Thymus (tissue), 11 donors: ENCODE results near the gene SAP130. TPM values are rescaled to one million over a fixed set of nuclear protein-coding genes. Genes with fewer than 3 reads are reported as not detected.
"Not testable (repeated sequence)": the region's sequence is repeated elsewhere in the genome, so short reads cannot be mapped to it uniquely, and the experiment has no call there.

Experiments
- DNase-seq, 9 donors: peaks; one replicate each; pipeline ENCODE4 v3.0.0-alpha.2; 2013; ENCODE audit warnings: low spot score in 9 of 9, low read depth in 6 of 9, missing footprints in 1 of 9
- H3K27ac ChIP-seq, 2 donors: one replicate each; pipeline ENCODE4 v1.5.1; 2013; ENCODE audit warnings: control low read depth in 1 of 2, low read depth in 1 of 2, low read length in 1 of 2, mild to moderate bottlenecking in 1 of 2, moderate library complexity in 1 of 2
- H3K27me3 ChIP-seq, 2 donors: one replicate each; pipeline ENCODE4 v1.5.1; 2013; ENCODE audit warnings: low read length in 1 of 2; ENCODE audit not compliant: control insufficient read depth in 2 of 2, insufficient read depth in 1 of 2
- H3K36me3 ChIP-seq, 2 donors: one replicate each; pipeline ENCODE4 v1.5.1; 2013; ENCODE audit warnings: low read length in 1 of 2, mild to moderate bottlenecking in 1 of 2, moderate library complexity in 1 of 2; ENCODE audit not compliant: control insufficient read depth in 2 of 2, insufficient read depth in 2 of 2
- H3K4me1 ChIP-seq, 2 donors: one replicate each; pipeline ENCODE4 v1.5.1; 2013; ENCODE audit warnings: low read length in 2 of 2; ENCODE audit not compliant: control insufficient read depth in 2 of 2, insufficient read depth in 2 of 2
- H3K4me3 ChIP-seq, 2 donors: one replicate each; pipeline ENCODE4 v1.5.1; 2013; ENCODE audit warnings: low read length in 2 of 2, control low read depth in 1 of 2, mild to moderate bottlenecking in 1 of 2
- H3K9me3 ChIP-seq, 2 donors: one replicate each; pipeline ENCODE4 v1.5.1; 2013; ENCODE audit warnings: low read length in 1 of 2, mild to moderate bottlenecking in 1 of 2; ENCODE audit not compliant: control insufficient read depth in 2 of 2, insufficient read depth in 1 of 2
- WGBS: extraction: QIAGEN DNeasy Blood & Tissue Kit; methylation state at CpG from one replicate; pipeline ENCODE4 v1.1.7; 2013; 5-methylcytosine and 5-hydroxymethylcytosine counted together
- polyA plus RNA-seq: library from polyadenylated mRNA; stranded (reverse); fragments of 200-250 nt; gene quantifications from one replicate; pipeline ENCODE4 v1.2.3, GENCODE V29; 2013
- total RNA-seq: library from RNA; stranded (reverse); fragments of 120-200 nt; gene quantifications from one replicate; pipeline ENCODE4 v1.2.4, GENCODE V29; 2013
- donor health status: healthy.

SAP130 gene
- total and polyA plus RNA-seq, 2 donors = 4.5 to 9.3 TPM

DNA sequence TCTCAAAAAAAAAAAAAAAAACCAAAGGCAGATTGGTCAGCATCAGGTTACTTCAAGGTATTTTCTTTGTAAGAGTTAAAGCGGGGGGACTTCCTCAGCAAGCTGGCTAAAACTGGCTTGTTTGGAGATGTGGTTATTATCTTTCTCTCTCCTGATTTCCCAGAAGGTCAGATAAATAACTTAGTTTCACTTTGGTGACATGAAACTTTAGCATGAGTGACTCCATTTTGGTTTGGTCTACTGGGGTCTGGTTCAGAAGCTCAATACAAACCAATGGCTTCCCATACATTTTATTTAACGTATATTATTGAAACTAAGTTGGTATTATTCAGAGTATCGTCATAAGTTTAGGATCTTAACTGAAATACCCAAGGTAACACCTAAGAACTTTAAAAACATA is 100.5 kb downstream of the SAP130 start:
- H3K4me1 ChIP-seq = no peaks in the 10 kb centered on the region
- no peaks in the 10 kb centered on the region for H3K36me3 ChIP-seq
- DNase-seq = no peak
- WGBS = 97% methylated on average over 3 of the region's 3 CpGs
- H3K27ac ChIP-seq = no peak overlapping the region
- H3K27me3 ChIP-seq = no peaks in the 10 kb centered on the region
- no peaks in the 10 kb centered on the region for H3K9me3 ChIP-seq
- H3K4me3 ChIP-seq = no peak overlapping the region

DNA sequence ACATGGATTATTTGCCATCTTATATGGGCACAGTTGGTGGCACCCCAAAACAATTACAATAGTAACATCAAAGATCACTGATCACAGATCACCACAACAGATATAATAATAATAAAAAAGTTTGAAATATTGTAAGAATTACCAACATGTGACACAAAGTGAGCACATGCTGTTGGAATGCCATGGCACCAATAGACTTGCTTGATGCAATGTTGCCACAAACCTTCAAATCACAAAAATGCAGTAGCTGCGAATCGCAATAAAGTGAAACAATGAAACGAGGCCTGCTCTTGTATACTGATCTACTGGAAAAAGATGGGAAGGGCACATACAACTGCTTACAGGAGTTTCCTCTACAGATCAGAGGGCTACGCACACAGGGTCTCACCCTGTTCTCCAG is 109.9 kb downstream of the SAP130 start:
- H3K4me3 ChIP-seq = no peak overlapping the region
- H3K36me3 ChIP-seq = no peaks in the 10 kb centered on the region
- no peak overlapping the region for H3K27ac ChIP-seq
- H3K4me1 ChIP-seq = no peaks in the 10 kb centered on the region
- H3K27me3 ChIP-seq = no peaks in the 10 kb centered on the region
- 98% methylated on average over 4 of the region's 4 CpGs for WGBS
- H3K9me3 ChIP-seq = no peaks in the 10 kb centered on the region
- no peak for DNase-seq

DNA sequence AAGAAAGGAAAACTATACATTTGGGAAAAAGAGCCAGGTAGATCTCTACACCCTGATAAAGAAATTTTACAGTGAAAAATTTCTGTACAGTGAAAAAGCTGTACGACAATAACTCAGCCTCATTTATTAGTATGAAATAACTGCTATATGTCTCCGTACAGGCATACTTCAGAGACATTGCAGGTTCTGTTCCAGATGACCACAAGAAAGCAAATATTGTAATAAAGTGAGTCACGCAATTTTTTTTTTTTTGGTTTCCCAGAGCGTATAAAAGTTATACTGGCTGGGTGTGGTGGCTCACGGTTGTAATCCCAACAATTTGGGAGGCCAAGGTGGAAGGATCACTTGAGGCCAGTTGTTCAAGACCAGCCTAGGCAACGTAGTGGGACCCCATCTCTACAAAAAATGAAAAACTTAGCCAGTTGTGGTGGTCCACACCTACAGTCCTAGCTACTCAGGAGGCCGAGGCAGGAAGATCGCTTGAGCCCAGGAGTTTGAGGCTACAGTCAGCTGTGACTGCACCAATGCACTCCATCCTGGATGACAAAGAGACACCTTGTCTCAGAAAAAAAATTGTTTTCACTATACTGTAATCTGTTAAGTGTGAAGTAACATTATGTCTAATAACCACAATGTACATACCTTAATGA is 113.9 kb downstream of the SAP130 start:
- no peak overlapping the region for H3K27ac ChIP-seq
- no peaks in the 10 kb centered on the region for H3K4me1 ChIP-seq
- H3K4me3 ChIP-seq = no peak overlapping the region
- no peak for DNase-seq
- H3K9me3 ChIP-seq = no peaks in the 10 kb centered on the region
- no peaks in the 10 kb centered on the region for H3K27me3 ChIP-seq
- 94% methylated on average over 8 of the region's 8 CpGs for WGBS
- no peaks in the 10 kb centered on the region for H3K36me3 ChIP-seq

DNA sequence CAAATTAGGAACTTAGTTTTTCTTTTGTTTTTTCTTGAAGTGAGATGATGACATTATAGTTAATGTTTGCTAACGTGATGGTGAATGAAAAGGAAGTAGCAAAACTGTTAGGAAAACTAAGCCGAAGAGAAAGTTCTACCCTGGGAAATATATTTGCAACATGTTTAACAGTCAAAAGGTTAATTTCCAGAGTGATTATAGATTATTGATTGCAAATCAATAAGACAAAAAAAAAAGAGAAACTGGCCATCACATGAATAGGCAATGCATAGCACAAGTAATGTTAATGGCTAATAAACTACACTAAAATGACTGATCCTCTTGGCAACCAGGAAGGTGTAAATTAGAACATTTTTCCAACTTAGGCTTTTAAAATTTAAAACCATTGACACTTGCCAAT is 116.1 kb downstream of the SAP130 start:
- no peaks in the 10 kb centered on the region for H3K36me3 ChIP-seq
- no peaks in the 10 kb centered on the region for H3K9me3 ChIP-seq
- H3K4me3 ChIP-seq = no peak overlapping the region
- H3K27ac ChIP-seq = no peak overlapping the region
- no peak for DNase-seq
- no peaks in the 10 kb centered on the region for H3K4me1 ChIP-seq
- no peaks in the 10 kb centered on the region for H3K27me3 ChIP-seq
- 67% methylated on average over 2 of the region's 2 CpGs for WGBS

DNA sequence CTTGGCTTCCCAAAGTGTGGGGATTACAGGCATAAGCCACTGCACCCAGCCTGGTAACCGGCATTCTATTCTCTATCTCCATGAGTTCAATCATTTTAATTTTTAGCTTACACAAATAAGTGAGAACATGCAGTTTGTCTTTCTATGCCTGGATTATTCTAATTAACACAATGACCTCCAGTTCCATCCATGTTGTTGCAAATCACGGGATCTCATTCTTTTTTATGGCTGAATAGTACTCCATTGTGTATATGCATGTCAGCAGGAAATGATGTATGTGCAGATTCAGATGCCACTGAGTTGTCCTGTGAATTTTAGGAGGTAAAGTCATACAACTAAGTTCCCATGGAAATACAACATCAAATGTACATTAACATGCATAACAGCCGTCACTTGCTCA is 117.4 kb downstream of the SAP130 start:
- 98% methylated on average over 3 of the region's 3 CpGs for WGBS
- DNase-seq = no peak
- no peak overlapping the region for H3K4me3 ChIP-seq
- H3K4me1 ChIP-seq = no peaks in the 10 kb centered on the region
- H3K36me3 ChIP-seq = no peaks in the 10 kb centered on the region
- H3K27ac ChIP-seq = no peak overlapping the region
- no peaks in the 10 kb centered on the region for H3K9me3 ChIP-seq
- H3K27me3 ChIP-seq = peaks cover 0 to 3% of the 10 kb centered on the region in 2 donors

DNA sequence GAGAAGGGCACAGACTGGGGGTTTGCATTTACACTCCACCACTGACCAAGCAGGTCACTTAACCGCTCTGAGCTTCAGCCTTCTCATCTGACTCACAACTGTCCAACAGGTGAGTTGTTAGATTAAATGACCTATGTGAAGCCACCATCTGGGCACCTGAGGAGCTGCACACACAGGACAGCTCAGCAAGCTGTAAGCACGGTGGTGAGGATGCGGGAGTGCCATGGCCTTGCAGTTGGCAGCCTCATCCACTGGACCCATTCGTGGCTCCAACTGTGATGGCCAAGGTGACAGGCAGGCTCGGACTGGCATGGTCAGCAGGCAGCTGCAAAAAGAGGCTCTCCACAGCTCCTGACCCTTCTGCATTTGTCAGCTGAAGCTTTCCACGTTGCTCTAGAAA is 118.8 kb downstream of the SAP130 start:
- Histone ChIP-seq H3K27ac (no peak overlapping the region), H3K4me1 (no peaks in the 10 kb centered on the region), H3K4me3 (no peak overlapping the region), H3K36me3 (no peaks in the 10 kb centered on the region), H3K27me3 (peaks cover 0 to 3% of the 10 kb centered on the region in 2 donors), H3K9me3 (no peaks in the 10 kb centered on the region)
- no peak for DNase-seq
- WGBS = 94% methylated on average over 6 of the region's 6 CpGs

DNA sequence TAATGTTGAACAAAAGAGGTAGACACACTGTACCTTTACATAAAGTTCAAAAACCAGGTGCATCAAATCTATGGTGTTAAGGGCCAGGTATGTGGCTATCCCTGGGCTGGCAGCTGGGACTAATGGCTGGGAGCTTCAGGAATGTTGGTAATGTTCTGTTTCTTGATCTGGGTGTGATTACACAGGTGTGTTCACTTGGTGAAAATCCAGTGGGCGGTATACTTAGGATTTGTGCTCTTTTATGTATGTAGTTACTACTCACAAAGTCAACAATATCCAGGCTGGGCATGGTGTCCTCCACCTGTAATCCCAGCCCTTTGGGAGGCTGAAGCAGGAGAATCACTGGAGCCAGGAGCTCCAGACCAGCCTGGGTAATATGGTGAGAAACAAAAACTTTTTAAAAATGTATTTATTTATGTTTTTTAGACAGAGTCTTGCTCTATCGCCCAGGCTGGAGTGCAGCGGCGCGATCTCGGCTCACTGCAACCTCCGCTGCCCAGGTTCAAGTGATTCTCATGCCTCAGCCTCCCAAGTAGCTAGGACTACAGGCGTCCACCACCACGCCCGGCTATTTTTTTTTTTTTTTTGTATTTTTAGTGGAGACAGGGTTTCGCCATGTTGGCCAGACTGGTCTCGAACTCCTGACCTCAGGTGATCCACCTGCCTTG is 120.0 kb downstream of the SAP130 start:
- 97% methylated on average over 12 of the region's 12 CpGs for WGBS
- H3K4me3 ChIP-seq, H3K9me3 ChIP-seq, H3K36me3 ChIP-seq, H3K27ac ChIP-seq, DNase-seq, H3K4me1 ChIP-seq, H3K27me3 ChIP-seq: not testable (repeated sequence)

DNA sequence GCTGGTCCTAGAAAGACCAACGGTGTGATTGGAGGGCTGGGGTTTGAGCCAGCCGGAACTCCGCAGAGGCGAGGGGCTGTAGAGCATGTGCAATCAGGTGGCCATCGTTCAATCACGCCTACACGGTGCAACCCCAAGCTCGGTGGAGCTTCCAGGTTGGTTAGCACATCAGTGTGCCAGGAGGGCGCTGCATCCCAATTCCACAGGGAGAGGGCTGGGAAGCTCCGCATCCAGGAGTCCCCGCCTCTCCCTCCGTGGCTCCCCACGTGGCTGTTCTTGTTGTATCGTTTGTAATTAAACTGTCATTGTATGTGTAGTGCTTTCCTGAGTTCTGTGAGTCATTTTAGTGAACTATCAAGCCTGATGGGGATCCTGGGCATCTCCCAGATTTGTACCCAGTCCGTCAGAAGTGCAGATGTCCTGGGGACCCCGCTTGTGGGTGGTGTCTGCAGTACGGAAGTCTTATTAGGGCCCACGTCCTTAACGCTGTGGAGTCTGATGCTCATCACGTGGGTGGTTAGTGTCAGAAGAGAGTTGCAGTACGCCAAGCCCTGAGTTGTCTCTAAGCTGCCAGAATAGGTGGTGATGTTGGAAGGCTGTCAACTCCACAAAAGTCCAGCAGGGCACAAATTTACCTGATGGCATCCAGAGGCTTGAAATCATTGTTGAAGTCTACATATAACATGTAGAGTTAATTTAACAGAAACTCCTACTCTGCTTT is 121.5 kb downstream of the SAP130 start:
- Histone ChIP-seq H3K27me3 (peaks cover 0 to 3% of the 10 kb centered on the region in 2 donors), H3K9me3 (no peaks in the 10 kb centered on the region), H3K4me3 (no peak overlapping the region), H3K27ac (no peak overlapping the region), H3K4me1 (no peaks in the 10 kb centered on the region), H3K36me3 (no peaks in the 10 kb centered on the region)
- DNase-seq = no peak
- 80% methylated on average over 21 of the region's 21 CpGs for WGBS

DNA sequence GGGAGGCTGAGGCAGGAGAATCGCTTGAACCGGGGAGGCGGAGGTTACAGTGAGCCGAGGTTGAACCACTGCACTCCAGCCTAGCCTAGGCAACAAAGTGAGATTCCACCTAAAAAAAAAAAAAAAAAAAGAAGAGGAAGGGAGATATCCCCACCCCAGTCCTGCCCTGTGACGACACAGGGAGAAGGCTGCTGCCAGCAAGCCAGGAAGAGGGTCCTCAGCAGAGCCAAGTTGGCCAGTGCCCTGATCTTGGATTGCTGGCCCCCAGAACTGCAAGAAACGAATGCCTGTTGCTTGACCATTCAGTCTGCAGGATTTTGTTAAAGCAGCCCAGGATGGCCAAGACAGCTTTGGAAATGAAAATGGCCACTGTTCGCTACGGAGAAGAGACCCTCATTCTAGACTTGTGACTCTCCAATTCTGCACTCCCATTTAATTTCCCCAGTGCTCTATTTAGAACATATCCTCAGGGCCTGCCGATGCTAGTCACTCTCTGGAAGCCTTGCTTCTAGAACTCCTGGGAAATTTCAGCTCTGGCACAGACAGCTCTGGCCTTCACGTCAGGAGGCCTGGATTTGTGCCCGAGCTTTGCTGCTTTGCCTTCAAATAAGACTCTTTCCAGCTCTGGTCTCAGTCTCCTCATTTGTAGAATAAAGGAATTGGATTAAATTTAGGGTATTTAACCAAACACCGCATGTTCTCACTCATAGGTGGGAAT is 126.4 kb downstream of the SAP130 start:
- WGBS = 95% methylated on average over 12 of the region's 12 CpGs
- no peak for DNase-seq
- H3K27ac ChIP-seq = no peak overlapping the region

More for the DNA sequence above, 126.4 kb downstream of the SAP130 start:
- peaks cover 0 to 3% of the 10 kb centered on the region in 2 donors for H3K27me3 ChIP-seq
- no peak overlapping the region for H3K4me3 ChIP-seq
- no peaks in the 10 kb centered on the region for H3K9me3 ChIP-seq
- no peaks in the 10 kb centered on the region for H3K36me3 ChIP-seq
- no peaks in the 10 kb centered on the region for H3K4me1 ChIP-seq
